Measurements from ENCODE around the gene NT5E.

GRCh38 chr6:85462673-85463072 is 12.8 kb downstream of the NT5E start:
- TF ChIP-seq, protein P1, sequence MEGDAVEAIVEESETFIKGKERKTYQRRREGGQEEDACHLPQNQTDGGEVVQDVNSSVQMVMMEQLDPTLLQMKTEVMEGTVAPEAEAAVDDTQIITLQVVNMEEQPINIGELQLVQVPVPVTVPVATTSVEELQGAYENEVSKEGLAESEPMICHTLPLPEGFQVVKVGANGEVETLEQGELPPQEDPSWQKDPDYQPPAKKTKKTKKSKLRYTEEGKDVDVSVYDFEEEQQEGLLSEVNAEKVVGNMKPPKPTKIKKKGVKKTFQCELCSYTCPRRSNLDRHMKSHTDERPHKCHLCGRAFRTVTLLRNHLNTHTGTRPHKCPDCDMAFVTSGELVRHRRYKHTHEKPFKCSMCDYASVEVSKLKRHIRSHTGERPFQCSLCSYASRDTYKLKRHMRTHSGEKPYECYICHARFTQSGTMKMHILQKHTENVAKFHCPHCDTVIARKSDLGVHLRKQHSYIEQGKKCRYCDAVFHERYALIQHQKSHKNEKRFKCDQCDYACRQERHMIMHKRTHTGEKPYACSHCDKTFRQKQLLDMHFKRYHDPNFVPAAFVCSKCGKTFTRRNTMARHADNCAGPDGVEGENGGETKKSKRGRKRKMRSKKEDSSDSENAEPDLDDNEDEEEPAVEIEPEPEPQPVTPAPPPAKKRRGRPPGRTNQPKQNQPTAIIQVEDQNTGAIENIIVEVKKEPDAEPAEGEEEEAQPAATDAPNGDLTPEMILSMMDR (conservative IDR thresholded peaks at IDR 0.05; ENCODE audit: low read depth, low read length) = no peak
- TF ChIP-seq EZH2 (IDR thresholded peaks at IDR 0.05; ENCODE audit: low read length, unreplicated experiment) = no peak
